Measurements from ENCODE around the gene RNF25. TPM values are rescaled to one million over a fixed set of nuclear protein-coding genes. Genes with fewer than 3 reads are reported as not detected.

The RNF25 gene
- total and polyA plus RNA-seq, 2 of the 8 experiments (the other 6 are each of a cell fraction or from before 2014, with no cell fraction given), result 19.6 to 29.6 TPM

Other genes with a start within 250 kb of the RNF25 start
- gene USP37, start 103.7 kb downstream of the RNF25 start, total RNA-seq (2021; fragmentation: NEBNext Ultra II Directional; extraction: Animal tissue kit (Norgen Biotek cat#: 25700)), result 22.3 and 29.1 TPM in 2 replicates
- gene USP37, start 103.7 kb downstream of the RNF25 start, polyA plus RNA-seq (2011; rRNA removed), result 1.9 and 3.8 TPM in 2 replicates
- gene CNOT9, start 103.2 kb downstream of the RNF25 start, total RNA-seq (2021; fragmentation: NEBNext Ultra II Directional; extraction: Animal tissue kit (Norgen Biotek cat#: 25700)), result 78.1 and 81.2 TPM in 2 replicates
- gene CNOT9, start 103.2 kb downstream of the RNF25 start, polyA plus RNA-seq (2011; rRNA removed), result 64.3 and 79.3 TPM in 2 replicates
- 0.50 and 0.61 TPM in 2 replicates for gene PLCD4, start 64.1 kb downstream of the RNF25 start, total RNA-seq (2021; fragmentation: NEBNext Ultra II Directional; extraction: Animal tissue kit (Norgen Biotek cat#: 25700))
- 0.16 and 0.21 TPM in 2 replicates for gene PLCD4, start 64.1 kb downstream of the RNF25 start, polyA plus RNA-seq (2011; rRNA removed)
- gene ZNF142, start 12.4 kb downstream of the RNF25 start, total RNA-seq (2021; fragmentation: NEBNext Ultra II Directional; extraction: Animal tissue kit (Norgen Biotek cat#: 25700)), result 32.5 and 37.9 TPM in 2 replicates
- 9.4 and 18.5 TPM in 2 replicates for gene ZNF142, start 12.4 kb downstream of the RNF25 start, polyA plus RNA-seq (2011; rRNA removed)
- gene BCS1L, start 12.3 kb downstream of the RNF25 start, total RNA-seq (2021; fragmentation: NEBNext Ultra II Directional; extraction: Animal tissue kit (Norgen Biotek cat#: 25700)), result 22.0 and 23.7 TPM in 2 replicates
- 37.1 and 60.4 TPM in 2 replicates for gene BCS1L, start 12.3 kb downstream of the RNF25 start, polyA plus RNA-seq (2011; rRNA removed)
- 34.9 and 41.4 TPM in 2 replicates for gene STK36, start 84 bp upstream of the RNF25 start, total RNA-seq (2021; fragmentation: NEBNext Ultra II Directional; extraction: Animal tissue kit (Norgen Biotek cat#: 25700))
- gene STK36, start 84 bp upstream of the RNF25 start, polyA plus RNA-seq (2011; rRNA removed), result 57.6 and 65.8 TPM in 2 replicates
- gene TTLL4, start 38.8 kb upstream of the RNF25 start, total RNA-seq (2021; fragmentation: NEBNext Ultra II Directional; extraction: Animal tissue kit (Norgen Biotek cat#: 25700)), result 105 and 106 TPM in 2 replicates
- gene TTLL4, start 38.8 kb upstream of the RNF25 start, polyA plus RNA-seq (2011; rRNA removed), result 63.1 and 71.1 TPM in 2 replicates
- gene CYP27A1, start 110.1 kb upstream of the RNF25 start, total RNA-seq (2021; fragmentation: NEBNext Ultra II Directional; extraction: Animal tissue kit (Norgen Biotek cat#: 25700)), result 3.9 and 5.4 TPM in 2 replicates
- gene CYP27A1, start 110.1 kb upstream of the RNF25 start, polyA plus RNA-seq (2011; rRNA removed), result 12.9 and 14.7 TPM in 2 replicates
- not detected in 2 replicates for gene PRKAG3, start 159.8 kb upstream of the RNF25 start, total RNA-seq (2021; fragmentation: NEBNext Ultra II Directional; extraction: Animal tissue kit (Norgen Biotek cat#: 25700))
- not detected in 2 replicates for gene PRKAG3, start 159.8 kb upstream of the RNF25 start, polyA plus RNA-seq (2011; rRNA removed)
- not detected in 2 replicates for gene WNT6, start 187.8 kb upstream of the RNF25 start, total RNA-seq (2021; fragmentation: NEBNext Ultra II Directional; extraction: Animal tissue kit (Norgen Biotek cat#: 25700))
- gene WNT6, start 187.8 kb upstream of the RNF25 start, polyA plus RNA-seq (2011; rRNA removed), result not detected in 2 replicates
- not detected in 2 replicates for gene WNT10A, start 208.8 kb upstream of the RNF25 start, total RNA-seq (2021; fragmentation: NEBNext Ultra II Directional; extraction: Animal tissue kit (Norgen Biotek cat#: 25700))
- 0.05 TPM in 1 of 2 replicates, not detected in the other for gene WNT10A, start 208.8 kb upstream of the RNF25 start, polyA plus RNA-seq (2011; rRNA removed)

Measured in H1 (cell line).